ENCODE data around the gene GCC1. TPM values are rescaled to one million over a fixed set of nuclear protein-coding genes. Genes with fewer than 3 reads are reported as not detected.
"Not testable (repeated sequence)": the region's sequence is repeated elsewhere in the genome, so short reads cannot be mapped to it uniquely, and the experiment has no call there.

GCC1 gene
- total and polyA plus RNA-seq, 12 donors = 1.9 to 19.5 (median 16.4) TPM

GRCh38 chr7:127550247-127550646, 35.1 kb downstream of the GCC1 start:
- TF ChIP-seq POLR2A (IDR thresholded peaks at IDR 0.05) (no peak), CTCF (IDR thresholded peaks at IDR 0.05) (no peak)
- intact Hi-C loops (cut with DNase I) = no loop called here
- Histone ChIP-seq H3K27me3 (no peaks in the 10 kb centered on the region), H3K4me1 (replicated peaks in 1 of 2) (no peaks in the 10 kb centered on the region), H3K9me3 (replicated peaks in 1 of 3) (no peaks in the 10 kb centered on the region), H3K27ac (no peak overlapping the region), H3K36me3 (replicated peaks in 1 of 2) (no peaks in the 10 kb centered on the region), H3K4me3 (no peak overlapping the region)
- 26 to 67% (median 49%) methylated on average over 1 of the region's 1 CpG for WGBS, 4 donors
- DNase-seq = no peak

DNA sequence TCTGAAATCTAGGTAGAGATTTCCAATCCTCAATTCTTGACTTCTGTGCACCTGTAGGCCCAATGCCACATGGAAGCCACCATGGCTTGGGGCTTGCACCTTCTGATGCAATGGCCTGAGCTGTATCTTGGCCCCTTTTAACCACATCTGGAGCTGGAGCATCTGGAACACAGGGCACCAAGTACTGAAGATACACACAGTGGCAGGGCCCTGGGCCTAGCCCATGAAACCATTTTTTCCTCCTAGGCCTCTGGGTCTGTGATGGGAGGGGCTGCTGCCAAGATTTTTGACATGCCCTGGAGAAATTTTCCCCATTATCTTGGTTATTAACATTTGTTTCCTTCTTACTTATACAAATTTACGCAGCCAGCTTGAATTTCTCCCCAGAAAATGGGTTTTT, 39.1 kb downstream of the GCC1 start:
- Histone ChIP-seq H3K9me3 (replicated peaks in 1 of 3) (no peaks in the 10 kb centered on the region), H3K27ac (no peak overlapping the region), H3K36me3 (replicated peaks in 1 of 2) (no peaks in the 10 kb centered on the region), H3K4me1 (replicated peaks in 1 of 2) (no peaks in the 10 kb centered on the region), H3K27me3 (no peaks in the 10 kb centered on the region), H3K4me3 (no peak overlapping the region)
- TF ChIP-seq POLR2A (IDR thresholded peaks at IDR 0.05) (no peak), CTCF (IDR thresholded peaks at IDR 0.05) (no peak)
- intact Hi-C loops (cut with DNase I) = no loop called here
- whole genome bisulfite sequencing, 4 donors = 76 to 88% (median 85%) methylated on average over 1 of the region's 1 CpG
- DNase-seq = no peak

DNA sequence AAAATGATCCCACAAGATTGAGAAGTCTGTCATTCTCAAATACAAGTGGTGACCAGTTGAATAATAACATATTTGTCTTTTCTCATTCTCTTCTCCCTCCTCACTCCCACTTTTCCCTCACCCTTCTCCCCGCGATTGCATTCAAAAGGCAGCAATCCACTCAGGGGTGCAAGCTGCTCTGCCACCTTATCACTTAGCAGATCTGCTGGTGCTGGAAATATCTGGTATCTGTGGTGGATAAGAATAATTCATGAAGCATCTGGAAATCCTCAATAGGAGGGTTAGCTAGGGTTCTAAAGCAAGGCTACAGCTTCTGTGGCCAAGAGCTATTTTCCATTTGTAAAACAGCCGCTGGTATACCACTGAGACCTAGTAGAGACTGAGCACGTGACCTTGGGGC, 43.8 kb downstream of the GCC1 start:
- intact Hi-C loops (cut with DNase I) = no loop called here
- Histone ChIP-seq H3K36me3 (replicated peaks in 1 of 2) (no peaks in the 10 kb centered on the region), H3K4me3 (no peak overlapping the region), H3K27ac (no peak overlapping the region), H3K27me3 (no peaks in the 10 kb centered on the region), H3K4me1 (replicated peaks in 1 of 2) (no peaks in the 10 kb centered on the region), H3K9me3 (replicated peaks in 1 of 3) (no peaks in the 10 kb centered on the region)
- TF ChIP-seq POLR2A (IDR thresholded peaks at IDR 0.05) (no peak), CTCF (IDR thresholded peaks at IDR 0.05) (no peak)
- DNase-seq = no peak
- 64 to 81% (median 75%) methylated on average over 4 of the region's 4 CpGs for WGBS, 4 donors

GRCh38 chr7:127540461-127540860, 44.9 kb downstream of the GCC1 start:
- DNase-seq; H3K36me3 ChIP-seq (replicated peaks in 1 of 2); H3K9me3 ChIP-seq (replicated peaks in 1 of 3); H3K27me3 ChIP-seq; H3K27ac ChIP-seq; intact Hi-C loops (cut with DNase I); H3K4me3 ChIP-seq; H3K4me1 ChIP-seq (replicated peaks in 1 of 2): not testable (repeated sequence)
- 73 to 85% (median 76%) methylated on average over 8 to 10 of the region's 10 CpGs for WGBS, 4 donors

DNA sequence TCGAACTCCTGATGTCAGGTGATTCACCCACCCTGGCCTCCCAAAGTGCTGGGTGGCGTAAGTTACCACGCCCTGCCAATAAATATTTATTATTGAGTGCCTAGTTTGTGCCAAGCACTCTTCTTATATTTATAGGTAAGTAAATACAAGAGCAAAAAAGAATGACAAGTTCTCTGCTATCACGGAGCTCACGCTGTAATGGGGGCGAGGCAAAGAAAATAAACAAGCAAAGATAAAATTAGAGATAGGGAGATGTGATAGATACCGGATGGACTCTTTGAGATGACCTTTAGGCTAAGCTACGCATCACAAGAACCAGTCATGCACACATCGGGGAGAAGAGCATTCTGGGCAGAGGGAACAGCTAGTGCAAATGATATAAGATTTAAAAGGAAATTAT, 46.3 kb downstream of the GCC1 start:
- H3K27ac ChIP-seq = no peak overlapping the region
- H3K4me1 ChIP-seq (replicated peaks in 1 of 2) = no peaks in the 10 kb centered on the region
- intact Hi-C loops (cut with DNase I) = no loop called here
- H3K36me3 ChIP-seq (replicated peaks in 1 of 2) = no peaks in the 10 kb centered on the region
- TF ChIP-seq POLR2A (IDR thresholded peaks at IDR 0.05) (no peak), CTCF (IDR thresholded peaks at IDR 0.05) (no peak)
- WGBS, 4 donors = 63 to 76% (median 70%) methylated on average over 9 of the region's 9 CpGs
- H3K27me3 ChIP-seq = peaks cover 7% of the 10 kb centered on the region
- no peak for DNase-seq
- no peak overlapping the region for H3K4me3 ChIP-seq
- no peaks in the 10 kb centered on the region for H3K9me3 ChIP-seq (replicated peaks in 1 of 3)

Measured in adrenal gland (tissue), 12 donors.